RWPE2 (cell line): ENCODE measurements around the gene RERE.

ENCODE experiments used
- ATAC-seq: fragments of 200-7000 bp; cut with Tn5 transposase; 3 replicates; pipeline ENCODE4 v1.9.1; 2021; ENCODE audit warnings: low read depth
- DNase-seq: peaks from one replicate; pipeline ENCODE4 v3.0.0-alpha.2; 2020; ENCODE audit warnings: low spot score
- H3K27ac ChIP-seq: fragments of 450-650 bp; 2 replicates; pipeline ENCODE4 v1.5.1; 2017; ENCODE audit warnings: mild to moderate bottlenecking; ENCODE audit not compliant: poor library complexity, severe bottlenecking
- H3K27me3 ChIP-seq: fragments of 250-450 bp; sonication (Bioruptor Pico); 2 replicates; pipeline ENCODE4 v1.5.1; 2021; ENCODE audit warnings: mild to moderate bottlenecking, moderate library complexity; ENCODE audit not compliant: insufficient read depth, poor library complexity, severe bottlenecking
- H3K36me3 ChIP-seq: fragments of 250-450 bp; sonication (Bioruptor Pico); 2 replicates; pipeline ENCODE4 v1.5.1; 2020; ENCODE audit warnings: low read depth, mild to moderate bottlenecking, moderate library complexity
- H3K4me1 ChIP-seq: fragments of 250-450 bp; sonication (Bioruptor Pico); 2 replicates; pipeline ENCODE4 v1.5.1; 2021; ENCODE audit warnings: mild to moderate bottlenecking, moderate library complexity; ENCODE audit not compliant: insufficient read depth, poor library complexity, severe bottlenecking
- H3K4me3 ChIP-seq: fragments of 250-450 bp; sonication (Bioruptor Pico); 2 replicates; pipeline ENCODE4 v1.5.1; 2021; ENCODE audit warnings: mild to moderate bottlenecking, moderate library complexity; ENCODE audit not compliant: severe bottlenecking
- H3K9me3 ChIP-seq: fragments of 250-450 bp; sonication (Bioruptor Pico); 2 replicates; pipeline ENCODE4 v1.5.1; 2021; ENCODE audit warnings: mild to moderate bottlenecking, moderate library complexity; ENCODE audit not compliant: severe bottlenecking
- TF ChIP-seq, protein P1 (sequence below): fragments of 450-650 bp; IDR thresholded peaks from one replicate; pipeline ENCODE4 v1.5.1; 2017; ENCODE audit warnings: mild to moderate bottlenecking, moderate library complexity; ENCODE audit not compliant: poor library complexity, severe bottlenecking

RERE gene

DNA sequence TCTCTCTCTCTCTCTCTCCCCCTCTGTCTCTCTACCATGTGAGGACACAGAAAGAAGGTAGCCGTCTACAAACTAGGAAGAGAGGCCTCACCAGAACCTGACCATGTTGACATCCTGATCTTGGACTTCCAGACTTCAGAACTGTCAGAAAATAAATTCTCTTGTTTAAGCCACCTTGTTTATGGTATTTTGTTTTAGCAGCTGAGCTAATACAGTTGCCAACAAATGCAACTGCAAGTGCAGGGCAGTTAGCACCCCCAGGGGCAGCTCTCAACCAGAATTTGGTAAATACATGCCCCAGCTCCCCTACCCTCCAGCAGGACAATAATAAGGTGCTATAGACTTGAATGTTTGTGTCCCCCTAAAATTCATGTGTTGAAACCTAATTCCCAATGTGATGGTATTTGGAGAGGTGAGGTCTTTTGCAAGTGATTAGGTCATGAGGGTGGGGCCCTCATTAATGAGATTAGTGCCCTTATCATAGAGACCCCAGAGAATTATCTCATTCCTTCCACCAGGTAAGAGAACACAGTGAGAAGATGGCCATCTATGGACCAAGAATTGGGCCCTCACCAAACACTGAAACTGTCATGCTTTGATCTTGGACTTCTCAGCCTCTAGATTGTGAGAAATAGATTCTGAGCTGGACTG, 506.2 kb downstream of the RERE start:
- TF ChIP-seq, protein P1, sequence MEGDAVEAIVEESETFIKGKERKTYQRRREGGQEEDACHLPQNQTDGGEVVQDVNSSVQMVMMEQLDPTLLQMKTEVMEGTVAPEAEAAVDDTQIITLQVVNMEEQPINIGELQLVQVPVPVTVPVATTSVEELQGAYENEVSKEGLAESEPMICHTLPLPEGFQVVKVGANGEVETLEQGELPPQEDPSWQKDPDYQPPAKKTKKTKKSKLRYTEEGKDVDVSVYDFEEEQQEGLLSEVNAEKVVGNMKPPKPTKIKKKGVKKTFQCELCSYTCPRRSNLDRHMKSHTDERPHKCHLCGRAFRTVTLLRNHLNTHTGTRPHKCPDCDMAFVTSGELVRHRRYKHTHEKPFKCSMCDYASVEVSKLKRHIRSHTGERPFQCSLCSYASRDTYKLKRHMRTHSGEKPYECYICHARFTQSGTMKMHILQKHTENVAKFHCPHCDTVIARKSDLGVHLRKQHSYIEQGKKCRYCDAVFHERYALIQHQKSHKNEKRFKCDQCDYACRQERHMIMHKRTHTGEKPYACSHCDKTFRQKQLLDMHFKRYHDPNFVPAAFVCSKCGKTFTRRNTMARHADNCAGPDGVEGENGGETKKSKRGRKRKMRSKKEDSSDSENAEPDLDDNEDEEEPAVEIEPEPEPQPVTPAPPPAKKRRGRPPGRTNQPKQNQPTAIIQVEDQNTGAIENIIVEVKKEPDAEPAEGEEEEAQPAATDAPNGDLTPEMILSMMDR: no peak
- H3K36me3 ChIP-seq: no peaks in the 10 kb centered on the region
- no peaks in the 10 kb centered on the region for H3K4me1 ChIP-seq
- no peak for ATAC-seq
- no peak for DNase-seq
- H3K27ac ChIP-seq: no peak overlapping the region
- H3K4me3 ChIP-seq: no peak overlapping the region
- H3K27me3 ChIP-seq: no peaks in the 10 kb centered on the region
- no peaks in the 10 kb centered on the region for H3K9me3 ChIP-seq

DNA sequence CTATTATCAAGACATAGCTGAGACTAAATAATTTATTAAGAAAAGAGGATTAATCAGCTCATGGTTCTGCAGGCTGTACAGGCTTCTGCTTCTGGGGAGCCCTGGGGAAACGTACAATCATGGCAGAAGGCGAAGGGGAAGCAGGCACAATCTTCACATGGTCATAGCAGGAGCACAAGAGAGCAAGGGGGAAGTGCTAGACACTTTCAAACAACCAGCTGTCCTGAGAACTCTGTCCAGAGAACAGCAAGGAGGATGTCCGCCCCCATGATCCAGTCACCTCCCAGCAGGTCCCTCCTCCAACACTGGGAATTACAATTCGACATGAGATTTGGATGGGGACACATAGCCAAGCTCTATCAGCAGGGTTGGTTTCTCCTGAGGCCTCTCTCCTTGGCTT, 509.8 kb downstream of the RERE start:
- no peak for ATAC-seq
- TF ChIP-seq, protein P1: no peak
- Histone ChIP-seq H3K27ac (no peak overlapping the region), H3K9me3 (no peaks in the 10 kb centered on the region), H3K4me3 (no peak overlapping the region), H3K27me3 (no peaks in the 10 kb centered on the region), H3K36me3 (no peaks in the 10 kb centered on the region), H3K4me1 (no peaks in the 10 kb centered on the region)
- no peak for DNase-seq

DNA sequence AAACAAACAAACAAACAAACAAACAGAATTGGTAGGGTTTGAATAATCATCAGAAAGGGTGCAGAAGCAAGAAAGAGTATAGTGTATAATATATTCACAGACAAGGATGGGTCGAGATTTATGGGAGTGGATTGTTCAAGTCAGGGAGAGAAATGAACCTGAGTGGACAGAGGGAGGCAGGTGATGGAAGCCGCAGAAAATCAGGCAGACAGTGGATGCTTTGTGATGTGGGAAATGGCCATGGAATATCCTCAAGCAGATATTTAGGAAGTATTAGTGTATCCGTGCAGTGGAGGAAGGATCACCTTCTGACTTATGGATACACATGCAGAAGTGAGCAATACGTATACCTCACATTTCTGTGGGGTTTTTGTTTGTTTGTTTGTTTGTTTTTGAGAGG, 513.6 kb downstream of the RERE start:
- TF ChIP-seq, protein P1: no peak
- no peak overlapping the region for H3K27ac ChIP-seq
- ATAC-seq: no peak

DNA sequence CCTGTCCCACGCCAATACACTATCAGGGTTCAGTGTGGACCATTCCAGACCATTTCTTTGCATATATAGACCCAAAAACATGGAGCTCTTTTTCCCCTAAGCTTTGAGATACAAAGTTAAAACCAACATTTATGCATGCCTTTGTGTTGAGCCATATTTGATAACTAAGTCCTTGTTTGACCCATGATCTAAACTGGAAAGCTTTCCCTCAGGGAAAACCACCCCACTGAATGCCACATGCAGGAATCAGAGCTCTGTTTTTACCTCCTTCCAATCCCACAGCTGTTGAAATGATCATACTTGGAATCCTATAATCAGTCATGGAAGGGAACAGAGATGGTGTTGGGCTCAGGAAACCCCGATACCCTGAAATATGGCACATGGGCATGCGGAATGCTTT, 514.3 kb downstream of the RERE start:
- ATAC-seq (no peak), DNase-seq (no peak)
- H3K27ac ChIP-seq: no peak overlapping the region

More for the DNA sequence above, 513.6 kb downstream of the RERE start:
- Histone ChIP-seq H3K9me3 (no peaks in the 10 kb centered on the region), H3K36me3 (no peaks in the 10 kb centered on the region), H3K4me3 (no peak overlapping the region), H3K27me3 (no peaks in the 10 kb centered on the region), H3K4me1 (no peaks in the 10 kb centered on the region)
- DNase-seq: no peak

More for the DNA sequence above, 514.3 kb downstream of the RERE start:
- TF ChIP-seq, protein P1: no peak
- no peaks in the 10 kb centered on the region for H3K4me1 ChIP-seq
- no peak overlapping the region for H3K4me3 ChIP-seq
- no peaks in the 10 kb centered on the region for H3K27me3 ChIP-seq
- no peaks in the 10 kb centered on the region for H3K36me3 ChIP-seq
- H3K9me3 ChIP-seq: no peaks in the 10 kb centered on the region
